NCI-H1048 (cell line): ENCODE data around the gene PSMB3.
"Not testable (repeated sequence)": the region's sequence is repeated elsewhere in the genome, so short reads cannot be mapped to it uniquely, and the experiment has no call there.

ENCODE experiments used
- DNase-seq: peaks from one replicate; lab custom pipeline; 2025; lab: John Stamatoyannopoulos, UW

The PSMB3 gene

GRCh38 chr17:38716368-38717005 is 36.1 kb upstream of the PSMB3 start:
- DNase-seq, result no peak

GRCh38 chr17:38717139-38717745 is 35.3 kb upstream of the PSMB3 start:
- DNase-seq, result no peak

GRCh38 chr17:38719289-38719942 is 33.1 kb upstream of the PSMB3 start:
- no peak for DNase-seq

GRCh38 chr17:38719943-38720641 is 32.4 kb upstream of the PSMB3 start:
- DNase-seq, result no peak

GRCh38 chr17:38720941-38721340 is 31.6 kb upstream of the PSMB3 start:
- no peak for DNase-seq

- no peak for DNase-seq
Measured at GRCh38 chr17:38721802-38722201, 30.7 kb upstream of the PSMB3 start.

GRCh38 chr17:38724337-38724988 is 28.1 kb upstream of the PSMB3 start:
- no peak for DNase-seq

- DNase-seq, result no peak
Measured at GRCh38 chr17:38725066-38725465, 27.5 kb upstream of the PSMB3 start.

GRCh38 chr17:38726145-38726544 is 26.4 kb upstream of the PSMB3 start:
- DNase-seq, result not testable (repeated sequence)

- DNase-seq, result no peak
Measured at GRCh38 chr17:38727736-38728135, 24.8 kb upstream of the PSMB3 start.

- no peak for DNase-seq
Measured at GRCh38 chr17:38728290-38728831, 24.2 kb upstream of the PSMB3 start.

- no peak for DNase-seq
Measured at GRCh38 chr17:38729368-38729885, 23.1 kb upstream of the PSMB3 start.

GRCh38 chr17:38729886-38730525 is 22.5 kb upstream of the PSMB3 start, which contains the start of gene CISD3:
TSS of gene CISD3 (plus strand) at chr17:38730341. CDS start at chr17:38730359, 18 bp downstream.
- DNase-seq, result peak; percentile 44

- DNase-seq, result no peak
Measured at GRCh38 chr17:38730526-38731379, 21.8 kb upstream of the PSMB3 start.

GRCh38 chr17:38731526-38732294 is 20.8 kb upstream of the PSMB3 start:
- no peak for DNase-seq

- no peak for DNase-seq
Measured at GRCh38 chr17:38732376-38733281, 19.9 kb upstream of the PSMB3 start.

GRCh38 chr17:38733282-38733981 is 19.1 kb upstream of the PSMB3 start:
- DNase-seq, result no peak
